PFSK-1 (cell line): ENCODE measurements around the gene CDKN2D.

Experiments
- FOXP2 ChIP-seq: optimal IDR thresholded peaks from 2 replicates; pipeline ENCODE3; 2011; ENCODE audit warnings: borderline replicate concordance, control low read depth, inconsistent platforms; ENCODE audit not compliant: insufficient read depth; ENCODE audit errors: extremely low read length, extremely low read depth
- POLR2AphosphoS5 ChIP-seq: IDR thresholded peaks from 2 replicates; pipeline ENCODE4 v1.6.1; 2012; ENCODE audit warnings: low read depth, mild to moderate bottlenecking, control low read depth, low read length, moderate library complexity
- SIN3A ChIP-seq: IDR thresholded peaks from 2 replicates; pipeline ENCODE4 v1.6.1; 2012; ENCODE audit warnings: mild to moderate bottlenecking, low read length, moderate library complexity, borderline replicate concordance; ENCODE audit not compliant: insufficient read depth
- TAF1 ChIP-seq: IDR thresholded peaks from 2 replicates; pipeline ENCODE4 v1.6.1; 2012; ENCODE audit warnings: low read length, control low read depth, borderline replicate concordance; ENCODE audit not compliant: insufficient read depth
- TF ChIP-seq, protein P1 (sequence below), 2 experiments: IDR thresholded peaks; 2 replicates each; pipeline versions ENCODE4 v1.6.1 to v1.8.0; 2011 to 2012; ENCODE audit warnings: low read depth in 2 of 2, low read length in 2 of 2, control low read depth in 1 of 2, inconsistent platforms in 1 of 2, mild to moderate bottlenecking in 1 of 2, moderate library complexity in 1 of 2; ENCODE audit not compliant: insufficient read depth in 1 of 2

CDKN2D gene

DNA sequence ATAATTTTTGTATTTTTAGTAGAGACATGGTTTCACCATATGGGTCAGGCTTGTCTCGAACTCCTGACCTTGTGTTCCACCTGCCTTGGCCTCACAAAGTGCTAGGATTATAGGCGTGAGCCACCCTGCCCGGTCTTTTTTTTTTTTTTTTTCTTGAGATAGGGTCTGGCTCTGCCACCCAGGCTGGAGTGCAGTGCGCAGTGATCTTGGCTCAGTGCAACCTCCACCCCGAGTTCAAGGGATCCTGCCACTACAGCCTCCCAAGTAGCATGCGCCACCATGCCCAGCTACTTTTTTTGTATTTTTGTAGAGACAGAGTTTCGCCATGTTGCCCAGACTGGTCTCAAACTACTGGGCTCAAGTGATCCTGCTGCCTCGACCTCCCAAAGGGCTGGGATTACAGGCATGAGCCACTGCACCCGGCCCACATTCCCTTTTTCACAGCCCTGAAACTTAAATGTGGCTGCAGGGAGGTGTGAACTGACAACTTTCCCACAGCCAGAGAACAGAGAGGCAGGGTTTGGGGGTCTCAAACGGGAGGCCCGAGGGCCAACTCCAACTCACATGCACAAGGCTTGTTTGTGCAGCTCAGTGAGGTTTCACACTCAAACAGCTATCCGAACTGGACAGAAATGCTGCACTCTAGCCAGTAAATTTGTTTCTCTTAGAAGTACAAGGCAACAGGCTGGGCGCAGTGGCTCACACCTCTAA lies 47.2 kb downstream of the CDKN2D start:
- TF ChIP-seq FOXP2 (no peak), TAF1 (no peak), POLR2AphosphoS5 (no peak), SIN3A (no peak)
- TF ChIP-seq, protein P1, sequence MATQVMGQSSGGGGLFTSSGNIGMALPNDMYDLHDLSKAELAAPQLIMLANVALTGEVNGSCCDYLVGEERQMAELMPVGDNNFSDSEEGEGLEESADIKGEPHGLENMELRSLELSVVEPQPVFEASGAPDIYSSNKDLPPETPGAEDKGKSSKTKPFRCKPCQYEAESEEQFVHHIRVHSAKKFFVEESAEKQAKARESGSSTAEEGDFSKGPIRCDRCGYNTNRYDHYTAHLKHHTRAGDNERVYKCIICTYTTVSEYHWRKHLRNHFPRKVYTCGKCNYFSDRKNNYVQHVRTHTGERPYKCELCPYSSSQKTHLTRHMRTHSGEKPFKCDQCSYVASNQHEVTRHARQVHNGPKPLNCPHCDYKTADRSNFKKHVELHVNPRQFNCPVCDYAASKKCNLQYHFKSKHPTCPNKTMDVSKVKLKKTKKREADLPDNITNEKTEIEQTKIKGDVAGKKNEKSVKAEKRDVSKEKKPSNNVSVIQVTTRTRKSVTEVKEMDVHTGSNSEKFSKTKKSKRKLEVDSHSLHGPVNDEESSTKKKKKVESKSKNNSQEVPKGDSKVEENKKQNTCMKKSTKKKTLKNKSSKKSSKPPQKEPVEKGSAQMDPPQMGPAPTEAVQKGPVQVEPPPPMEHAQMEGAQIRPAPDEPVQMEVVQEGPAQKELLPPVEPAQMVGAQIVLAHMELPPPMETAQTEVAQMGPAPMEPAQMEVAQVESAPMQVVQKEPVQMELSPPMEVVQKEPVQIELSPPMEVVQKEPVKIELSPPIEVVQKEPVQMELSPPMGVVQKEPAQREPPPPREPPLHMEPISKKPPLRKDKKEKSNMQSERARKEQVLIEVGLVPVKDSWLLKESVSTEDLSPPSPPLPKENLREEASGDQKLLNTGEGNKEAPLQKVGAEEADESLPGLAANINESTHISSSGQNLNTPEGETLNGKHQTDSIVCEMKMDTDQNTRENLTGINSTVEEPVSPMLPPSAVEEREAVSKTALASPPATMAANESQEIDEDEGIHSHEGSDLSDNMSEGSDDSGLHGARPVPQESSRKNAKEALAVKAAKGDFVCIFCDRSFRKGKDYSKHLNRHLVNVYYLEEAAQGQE (IDR thresholded peaks at IDR 0.05; ENCODE audit: insufficient read depth in 1 of 2, low read depth in 2 of 2, low read length in 2 of 2): no peak

- TF ChIP-seq POLR2AphosphoS5: no peak
These were observed 48.0 kb downstream of the CDKN2D start for GRCh38 chr19:10520652-10521318.

DNA sequence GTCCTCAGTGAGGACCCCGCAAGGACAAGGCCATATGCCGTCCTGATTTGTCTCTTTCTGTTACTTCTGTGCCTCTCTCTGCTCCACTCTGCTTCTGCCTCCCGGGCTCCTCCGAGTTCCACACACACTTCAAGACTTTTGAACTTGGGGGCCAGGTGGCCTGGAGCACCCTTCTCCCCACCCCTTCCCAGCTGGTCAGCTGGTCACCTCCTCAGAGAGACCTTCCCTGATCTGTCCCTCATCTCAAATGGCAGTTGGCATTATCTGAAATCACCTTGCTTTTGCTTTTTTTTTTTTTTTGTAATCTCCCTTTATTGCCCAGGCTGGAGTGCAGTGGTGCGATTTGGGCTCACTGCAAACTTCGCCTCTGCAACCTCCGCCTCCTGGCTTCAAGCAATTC lies 49.4 kb downstream of the CDKN2D start:
- TF ChIP-seq POLR2AphosphoS5: no peak
- no peak for TF ChIP-seq TAF1
- no peak for TF ChIP-seq SIN3A
- no peak for TF ChIP-seq FOXP2
- TF ChIP-seq, protein P1 (IDR thresholded peaks at IDR 0.05; ENCODE audit: insufficient read depth in 1 of 2, low read depth in 2 of 2, low read length in 2 of 2): no peak

- TF ChIP-seq POLR2AphosphoS5 (0 out of 2 replicates have a peak, but pooled peaks have one; percentile 2), SIN3A (peak; percentile 3; the same call in 1 of the 2 replicates), FOXP2 (no peak), TAF1 (no peak)
- TF ChIP-seq, protein P1 (IDR thresholded peaks at IDR 0.05; ENCODE audit: insufficient read depth in 1 of 2, low read depth in 2 of 2, low read length in 2 of 2): no peak
These were observed 50.1 kb downstream of the CDKN2D start for GRCh38 chr19:10518444-10519361.

GRCh38 chr19:10517760-10518443 lies 50.9 kb downstream of the CDKN2D start:
- peak; percentile 63 for TF ChIP-seq POLR2AphosphoS5
- TF ChIP-seq, protein P1 (IDR thresholded peaks at IDR 0.05; ENCODE audit: insufficient read depth in 1 of 2, low read depth in 2 of 2, low read length in 2 of 2): 0 out of 4 replicates have a peak, but pooled peaks of 1 of the 2 experiments have one; percentile 0
- TF ChIP-seq FOXP2: no peak
- TF ChIP-seq TAF1: peak; percentile 66; the same call in 1 of the 2 replicates
- 0 out of 2 replicates have a peak, but pooled peaks have one; percentile 42 for TF ChIP-seq SIN3A
